Stimulated activated CD4-positive, alpha-beta T cell treated with anti-CD3 and anti-CD28 coated beads, Interleukin-4, amount 100 ng/mL, for 1 hour (primary cell): ENCODE results near the gene DUSP2.

ENCODE experiments used
- DNase-seq: peaks from one replicate; pipeline ENCODE4 v3.0.0-alpha.2; 2020

The DUSP2 gene

GRCh38 chr2:96113367-96113677, 31.9 kb downstream of the DUSP2 start:
- peak; percentile 18 for DNase-seq

GRCh38 chr2:96112501-96113366, 32.5 kb downstream of the DUSP2 start:
- no peak for DNase-seq

DNA sequence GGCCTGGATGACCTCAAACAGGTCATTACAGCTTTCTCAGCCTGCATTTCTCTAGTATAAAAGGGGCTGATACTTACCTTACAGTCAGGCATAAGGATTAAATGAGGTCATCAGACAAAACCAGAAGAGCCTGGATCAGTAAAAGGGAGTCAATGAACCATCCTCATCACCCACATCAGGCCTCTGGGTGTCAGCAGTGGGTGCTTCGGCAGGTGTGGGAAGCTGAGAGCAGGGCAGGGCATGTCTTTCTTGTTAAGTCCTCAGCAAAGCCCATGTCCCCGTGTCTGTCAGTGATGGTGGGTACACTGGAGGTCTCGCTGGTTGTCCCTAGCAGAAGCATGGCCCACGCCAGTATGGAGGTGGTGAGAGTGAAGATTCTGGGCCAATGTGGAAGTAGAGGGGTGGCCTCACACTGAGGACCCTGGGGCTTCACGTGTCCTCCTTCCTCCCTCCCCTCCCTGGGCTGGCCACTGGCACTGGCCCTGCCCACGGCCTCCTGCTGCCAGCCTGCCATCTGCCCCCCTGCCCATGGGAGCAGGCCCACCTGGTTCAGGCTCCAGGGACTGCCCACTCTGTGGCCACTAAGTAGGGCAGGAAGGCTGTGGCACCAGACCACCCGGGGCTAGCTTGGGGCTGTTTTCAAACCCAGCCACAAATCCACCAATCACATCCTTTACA, 33.3 kb downstream of the DUSP2 start:
- no peak for DNase-seq

- no peak for DNase-seq
Measured at GRCh38 chr2:96111257-96111640, 34.0 kb downstream of the DUSP2 start.

GRCh38 chr2:96110621-96111256, 34.5 kb downstream of the DUSP2 start:
- DNase-seq: no peak

DNA sequence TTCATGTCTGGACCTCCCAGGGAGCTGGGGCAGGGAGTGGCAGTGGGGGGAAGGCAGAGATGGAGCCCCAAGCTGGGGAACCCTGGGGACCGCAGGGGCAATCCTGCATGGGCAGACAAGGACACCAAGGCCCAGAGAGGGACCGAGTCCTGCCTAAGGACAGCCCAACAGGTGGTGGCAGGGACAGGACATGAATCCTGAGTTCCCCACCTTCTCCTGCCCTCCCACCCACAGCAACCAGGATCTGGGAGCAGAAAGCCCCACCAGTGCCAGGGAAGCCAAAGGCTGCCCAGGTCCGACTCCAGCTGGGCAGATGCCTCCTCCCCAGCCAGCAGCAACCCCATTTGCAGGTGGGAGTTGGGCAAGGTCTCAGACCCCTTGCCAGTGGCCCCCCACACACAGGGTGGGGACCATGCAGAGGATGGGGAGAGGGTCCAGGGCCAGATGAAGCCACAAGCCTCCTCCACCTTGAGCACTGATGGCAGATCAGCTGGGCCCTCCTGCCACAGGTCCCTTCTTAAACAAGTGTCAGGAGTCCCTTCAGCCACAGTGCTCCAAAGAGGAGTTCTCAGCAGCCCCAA, 35.2 kb downstream of the DUSP2 start:
- DNase-seq: no peak

GRCh38 chr2:96109361-96109680, 35.9 kb downstream of the DUSP2 start:
- no peak for DNase-seq

- no peak for DNase-seq
Measured at GRCh38 chr2:96108541-96109360, 36.5 kb downstream of the DUSP2 start.

- DNase-seq: no peak
Measured at GRCh38 chr2:96108151-96108540, 37.1 kb downstream of the DUSP2 start.

DNA sequence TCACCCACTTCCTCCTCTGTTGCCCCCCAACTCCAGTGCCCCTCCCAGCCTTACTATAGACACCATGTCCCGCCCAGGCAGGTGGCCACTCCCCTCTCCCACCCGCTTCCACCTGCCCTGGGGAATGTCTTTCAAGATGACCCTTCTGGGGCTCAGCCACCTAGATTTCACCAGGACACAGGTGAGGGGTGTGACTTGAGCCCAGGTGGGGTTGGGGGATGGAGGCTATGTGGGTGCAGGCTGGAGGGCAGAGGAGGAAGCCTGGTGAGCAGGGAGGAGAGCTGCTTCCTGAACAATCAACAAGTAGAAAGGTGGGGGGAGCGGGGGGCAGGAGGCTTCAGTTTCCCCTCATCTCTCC, 37.6 kb downstream of the DUSP2 start:
- DNase-seq: no peak

- DNase-seq: no peak
Measured at GRCh38 chr2:96106991-96107707, 38.1 kb downstream of the DUSP2 start.

DNA sequence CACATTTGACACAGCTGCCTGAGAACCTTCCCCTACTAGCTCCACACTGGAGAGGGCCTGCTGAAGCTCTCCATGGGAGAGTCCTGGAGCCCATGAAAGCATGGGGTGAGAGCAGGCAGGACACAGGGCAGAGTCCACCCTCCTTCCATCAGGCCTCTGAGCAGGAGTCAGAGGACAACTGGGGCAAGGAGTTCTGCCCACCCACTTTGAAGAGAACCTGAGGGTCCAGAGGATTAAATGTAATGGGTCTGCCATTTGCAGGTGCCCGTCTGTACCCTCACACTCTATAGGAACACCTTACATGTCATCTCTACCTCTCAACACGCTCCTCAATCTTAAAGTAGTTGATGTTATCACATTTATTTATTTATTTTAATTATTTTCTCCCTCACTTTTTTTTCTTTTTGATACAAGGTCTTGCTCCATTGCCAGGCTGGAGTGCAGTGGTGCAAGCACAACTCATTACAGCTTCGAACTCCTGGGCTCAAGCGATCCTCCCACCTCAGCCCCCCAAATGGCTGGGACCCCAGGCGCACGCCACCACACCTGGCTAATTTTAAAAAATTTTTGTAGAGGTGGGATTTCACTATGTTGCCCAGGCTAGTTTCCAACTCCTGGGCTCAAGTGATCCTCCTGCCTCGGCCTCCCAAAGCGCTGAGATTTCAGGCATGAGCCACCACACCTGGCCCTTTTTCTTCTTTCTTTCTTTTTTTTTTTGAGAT, 39.1 kb downstream of the DUSP2 start:
- DNase-seq: no peak

- DNase-seq: no peak
Measured at GRCh38 chr2:96105152-96105915, 39.9 kb downstream of the DUSP2 start.

GRCh38 chr2:96104487-96104861, 40.8 kb downstream of the DUSP2 start:
- no peak for DNase-seq

DNA sequence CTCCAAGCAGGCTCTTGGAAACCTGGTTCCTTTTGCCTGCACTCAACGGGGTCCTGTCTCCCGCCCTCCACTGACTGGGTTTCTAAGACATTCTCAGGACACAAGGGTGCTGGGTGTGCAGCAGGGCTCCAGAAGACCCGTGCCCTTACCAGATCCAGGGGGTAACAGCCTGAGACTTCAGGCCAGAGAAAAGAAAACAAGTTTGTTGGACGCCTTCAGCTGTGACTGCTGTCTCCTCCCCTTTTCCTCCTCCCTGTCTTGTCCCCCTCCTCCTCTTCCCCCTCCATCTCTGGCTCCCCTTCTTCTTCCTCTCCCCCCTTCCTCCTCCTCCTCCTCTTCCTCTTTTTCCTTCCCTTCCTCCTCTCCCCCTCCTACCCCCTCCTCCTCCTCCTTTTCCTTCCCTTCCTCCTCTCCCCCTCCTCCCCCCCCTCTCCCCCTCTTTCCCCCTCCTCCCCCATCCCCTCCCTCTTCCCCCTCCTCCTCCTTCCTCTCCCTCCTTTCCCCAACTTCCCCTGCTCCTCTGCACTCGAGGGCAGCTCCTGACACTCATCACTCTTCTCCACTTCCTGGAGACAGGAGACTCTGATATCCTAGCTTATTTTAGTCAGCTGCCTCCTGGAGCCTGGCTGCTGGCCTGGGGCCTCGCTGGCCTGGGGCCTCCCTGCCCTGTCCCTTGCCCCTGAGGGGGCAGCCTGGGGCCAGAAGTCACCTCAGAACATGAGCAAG, 41.3 kb downstream of the DUSP2 start:
- DNase-seq: no peak

DNA sequence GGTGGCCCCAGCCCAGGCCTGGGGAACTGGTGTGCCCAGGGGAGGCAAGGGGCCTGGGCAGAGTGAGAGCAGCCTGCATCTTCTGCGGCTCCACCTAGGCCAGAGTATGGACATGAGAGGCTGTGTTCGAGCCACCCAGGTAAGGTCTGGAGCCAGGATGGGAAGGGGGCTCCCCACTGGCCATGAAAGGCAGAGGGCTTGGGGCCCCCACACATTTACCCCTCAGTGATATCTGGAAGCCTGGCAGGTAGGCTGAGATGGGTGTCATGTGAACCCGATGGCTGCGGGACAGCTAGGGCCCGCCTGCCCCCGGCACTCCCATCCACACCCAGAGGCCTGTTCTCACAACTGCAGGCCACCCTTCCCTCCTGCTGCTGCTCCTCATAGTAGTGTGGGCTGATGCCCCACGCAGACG, 42.0 kb downstream of the DUSP2 start:
- no peak for DNase-seq

GRCh38 chr2:96102596-96103186, 42.5 kb downstream of the DUSP2 start:
- no peak for DNase-seq

- DNase-seq: no peak
Measured at GRCh38 chr2:96100893-96101304, 44.3 kb downstream of the DUSP2 start.

DNA sequence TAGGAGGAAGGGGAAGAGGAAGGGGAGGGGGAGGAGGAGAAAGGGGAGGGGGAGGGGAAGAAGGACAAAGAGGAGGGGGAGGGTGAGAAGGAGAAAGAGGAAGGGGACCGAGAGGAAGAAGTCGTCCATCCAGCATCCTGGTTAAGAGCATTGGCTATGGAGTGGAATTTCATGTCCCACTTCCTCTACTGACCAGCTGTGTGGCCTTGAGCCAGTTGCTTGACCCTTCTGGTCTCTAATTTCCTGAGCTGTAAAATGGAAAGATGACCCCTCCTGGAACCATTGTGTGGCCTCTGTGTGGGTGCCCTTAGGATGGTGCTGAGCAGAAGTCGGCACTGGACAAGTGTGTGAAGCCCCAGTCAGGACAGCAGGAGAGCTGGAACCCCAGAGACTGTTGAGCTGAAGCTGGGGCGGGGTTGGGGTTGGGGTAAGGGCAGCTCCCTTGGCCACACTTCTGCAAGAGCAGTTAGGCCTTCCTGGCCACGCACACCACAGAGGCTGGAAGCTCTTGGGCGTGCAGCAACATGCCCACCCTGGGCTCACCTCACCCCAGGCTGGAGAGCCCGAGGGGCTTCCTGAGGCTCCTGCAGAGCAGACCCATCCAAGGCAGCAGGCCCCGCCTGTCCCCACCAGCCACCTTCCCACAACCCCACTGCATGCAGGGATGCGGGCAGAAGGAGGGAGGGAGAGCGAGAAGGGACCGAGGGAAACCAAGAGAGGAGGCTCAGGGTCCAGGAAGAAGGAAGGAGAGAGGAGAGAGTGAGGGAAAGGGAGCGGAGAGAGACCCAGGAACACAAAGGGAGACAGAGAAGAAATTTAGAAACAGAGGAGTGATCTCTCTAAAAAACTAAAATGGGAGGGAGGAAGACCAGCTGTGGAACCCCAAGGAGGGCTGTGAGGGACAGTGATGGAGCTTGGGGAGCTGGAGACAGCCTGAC, 45.1 kb downstream of the DUSP2 start:
- DNase-seq: no peak
